HG02870 (cell line): ENCODE results near the gene PES1.
"Not testable (repeated sequence)": the region's sequence is repeated elsewhere in the genome, so short reads cannot be mapped to it uniquely, and the experiment has no call there.

Source experiments
- ATAC-seq: cut with Tn5 transposase; IDR thresholded peaks from one replicate; pipeline ENCODE4 v1.9.1; 2021; ENCODE audit warnings: mild to moderate bottlenecking, moderate library complexity; ENCODE audit not compliant: unreplicated experiment

PES1 gene

DNA sequence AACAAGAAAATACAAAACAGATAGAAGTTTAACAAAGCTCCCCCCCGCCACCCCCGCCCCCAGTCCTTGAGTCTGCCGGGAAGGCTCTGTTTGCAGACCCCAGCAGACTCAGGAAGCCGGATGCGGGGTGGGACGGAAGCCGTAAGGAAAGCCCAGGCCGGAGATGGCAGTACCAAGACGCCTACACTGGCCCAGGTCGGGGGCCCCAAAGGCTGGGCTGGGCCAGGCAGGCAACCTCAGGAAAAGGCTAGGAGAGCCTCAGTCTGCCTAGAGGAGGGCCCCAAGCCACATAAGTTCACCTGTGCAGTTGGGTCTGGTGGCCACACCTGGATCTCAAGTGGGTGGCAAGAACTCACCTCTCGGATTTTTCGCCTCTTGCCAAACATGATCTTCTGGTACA is 13.2 kb downstream of the PES1 start:
- no peak for ATAC-seq

DNA sequence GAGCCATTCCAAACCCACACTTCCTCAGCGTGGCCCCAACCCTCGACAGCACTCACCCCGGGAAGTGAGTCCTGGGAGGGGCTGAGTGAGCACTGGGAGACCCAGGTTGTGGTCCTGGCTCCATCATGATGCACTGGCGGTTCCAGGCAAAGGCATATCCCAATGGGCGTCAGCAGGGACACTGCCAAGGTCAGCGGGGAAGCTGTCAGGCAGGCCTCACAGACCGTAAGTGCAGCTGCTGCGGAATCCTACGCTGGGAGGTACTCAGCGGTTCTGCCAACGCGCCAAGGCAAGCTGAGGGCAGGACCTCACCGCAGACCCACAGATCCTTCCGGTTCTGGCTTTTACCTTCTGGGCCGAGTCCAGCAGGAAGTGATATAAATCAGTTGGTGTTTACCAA is 15.9 kb downstream of the PES1 start:
- ATAC-seq, result no peak

DNA sequence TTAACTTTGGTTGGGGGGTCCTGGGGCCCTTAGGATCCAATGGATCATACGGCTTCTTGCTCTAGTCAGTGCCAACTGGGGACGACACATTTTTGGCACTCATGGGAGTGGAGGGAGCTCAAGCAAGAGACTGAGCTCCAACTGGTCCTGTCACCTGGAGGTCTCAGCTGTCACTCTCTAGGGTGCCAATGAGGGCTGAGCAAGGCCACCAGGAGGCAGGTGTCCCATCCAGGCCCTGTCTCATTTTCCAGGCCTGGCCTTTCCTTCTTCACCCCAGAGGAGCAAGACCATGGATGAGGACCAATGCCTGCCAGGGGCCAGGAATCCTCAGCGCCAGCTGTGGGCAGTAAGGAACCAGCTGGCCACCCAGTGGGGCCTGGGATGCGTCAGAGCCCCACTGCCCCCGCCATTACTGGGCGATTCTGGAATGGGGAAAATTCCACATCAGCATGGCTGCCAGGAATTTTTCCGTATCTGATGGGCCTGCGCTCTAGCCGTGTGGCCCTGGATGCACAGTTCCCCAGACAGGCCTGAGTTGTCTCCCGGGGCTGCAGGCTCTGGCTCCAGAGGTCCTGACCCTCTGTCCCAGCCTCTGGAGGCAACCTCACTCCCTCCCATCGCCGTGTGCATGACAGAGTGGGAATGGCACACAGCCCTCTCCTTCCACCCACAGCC is 16.6 kb downstream of the PES1 start:
- no peak for ATAC-seq

DNA sequence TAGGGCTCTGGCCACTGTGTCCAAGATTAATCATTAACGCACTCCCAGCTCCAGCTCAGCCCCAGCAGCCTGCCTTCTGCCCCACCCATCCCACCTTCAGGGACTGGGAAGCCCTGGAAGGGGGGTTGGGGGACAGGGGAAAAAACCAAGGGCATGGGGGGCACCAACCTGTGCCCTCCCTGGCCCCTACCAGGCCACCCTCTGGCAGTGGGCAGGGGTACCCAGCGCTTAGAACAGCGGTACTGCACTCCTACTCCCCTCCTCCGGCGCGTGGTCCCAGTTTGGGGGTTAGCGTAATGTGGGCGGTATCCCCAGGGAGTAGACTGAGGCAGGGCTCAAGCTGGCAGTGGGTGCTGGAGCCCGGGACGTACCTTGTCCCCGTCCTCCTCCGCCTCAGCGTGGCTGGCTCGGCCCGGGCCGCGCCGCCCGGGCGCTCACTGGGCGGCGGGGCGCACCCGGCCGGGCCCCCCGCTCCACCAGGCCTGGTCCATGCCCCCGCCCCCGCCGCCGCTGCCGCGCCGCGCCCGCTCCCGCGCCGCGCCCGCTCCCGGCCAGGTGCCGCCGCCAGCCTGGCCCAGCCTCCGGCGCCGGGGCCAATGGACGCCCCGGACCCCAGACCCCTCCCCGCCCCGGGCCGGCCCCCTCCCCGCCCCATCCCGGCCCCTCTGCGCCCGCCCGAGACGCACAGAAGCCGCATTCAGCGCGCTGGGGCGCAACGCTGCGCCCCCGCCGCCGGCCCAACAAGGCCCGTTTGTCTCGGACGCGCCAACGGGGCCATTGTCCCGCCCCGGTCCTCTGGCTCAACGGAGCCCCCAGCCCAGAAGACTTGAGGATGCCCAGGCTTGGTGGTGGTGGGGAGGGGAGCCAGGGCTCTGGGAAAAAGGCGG is 17.4 kb downstream of the PES1 start, which contains the start of gene GAL3ST1:
GAL3ST1 (minus strand) TSS at position 571 of the 887 bp plus-strand sequence. CDS start 17,273 bp downstream, outside the sequence.
- no peak for ATAC-seq

DNA sequence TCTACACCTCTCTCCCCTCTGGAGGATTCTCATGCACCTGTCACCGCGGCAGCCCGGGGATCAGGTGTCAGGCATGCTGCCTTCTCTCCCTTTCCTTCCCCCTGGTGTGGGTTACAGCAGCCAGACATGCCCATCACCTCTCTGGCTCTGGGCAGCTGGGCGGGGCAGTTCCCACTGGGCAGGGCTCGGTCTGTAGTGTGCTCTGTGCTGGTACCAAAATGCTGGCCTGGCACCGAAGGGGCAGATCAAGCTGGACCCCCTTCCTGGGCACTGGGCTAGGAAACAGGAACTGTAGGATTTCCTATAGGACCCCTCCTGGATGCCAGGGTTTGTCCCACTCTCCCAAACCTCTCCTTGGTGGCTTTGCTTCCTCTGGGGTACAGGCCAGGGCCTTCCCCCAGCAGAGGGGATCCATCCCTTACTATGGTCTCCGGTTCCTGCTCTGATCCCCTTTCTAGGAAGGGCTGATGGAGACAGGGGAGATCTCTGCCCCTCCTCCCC is 18.1 kb downstream of the PES1 start:
- ATAC-seq, result no peak

DNA sequence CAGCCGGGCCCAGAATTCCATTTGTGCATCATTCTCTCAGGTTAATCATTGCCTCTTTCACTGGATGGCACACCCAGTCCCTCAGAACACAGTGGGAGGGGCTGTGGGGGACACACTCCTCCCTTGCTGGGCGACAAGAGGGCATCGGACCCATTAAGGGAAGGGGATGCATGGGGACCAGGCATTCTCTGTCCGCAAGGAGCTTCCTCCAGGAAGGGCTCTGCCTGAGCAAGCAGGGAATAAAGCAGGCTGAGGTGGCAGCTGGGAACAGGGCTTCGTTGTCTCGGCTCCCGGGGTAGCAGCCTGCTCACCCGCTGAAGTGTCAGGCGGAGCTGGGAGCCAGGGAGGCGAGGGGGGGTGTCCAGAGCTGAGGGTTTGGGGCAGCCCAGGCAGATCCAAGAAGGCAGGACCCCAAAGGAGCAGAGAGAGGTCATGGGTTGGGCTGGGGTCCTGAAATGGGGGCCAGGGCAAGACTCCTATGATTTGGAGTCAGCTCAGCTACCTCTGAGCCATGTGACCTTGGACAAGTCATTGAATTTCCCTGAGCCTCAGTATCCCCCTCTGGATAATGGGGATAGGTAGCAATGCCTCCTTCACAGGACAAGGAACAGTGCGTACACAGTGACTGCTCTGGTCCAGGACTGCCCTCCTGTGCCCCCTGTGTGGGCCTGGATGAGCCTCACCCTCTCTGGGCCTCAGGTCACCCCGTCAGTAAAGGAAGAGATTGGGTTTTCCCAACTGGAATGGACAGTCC is 18.7 kb downstream of the PES1 start:
- no peak for ATAC-seq

DNA sequence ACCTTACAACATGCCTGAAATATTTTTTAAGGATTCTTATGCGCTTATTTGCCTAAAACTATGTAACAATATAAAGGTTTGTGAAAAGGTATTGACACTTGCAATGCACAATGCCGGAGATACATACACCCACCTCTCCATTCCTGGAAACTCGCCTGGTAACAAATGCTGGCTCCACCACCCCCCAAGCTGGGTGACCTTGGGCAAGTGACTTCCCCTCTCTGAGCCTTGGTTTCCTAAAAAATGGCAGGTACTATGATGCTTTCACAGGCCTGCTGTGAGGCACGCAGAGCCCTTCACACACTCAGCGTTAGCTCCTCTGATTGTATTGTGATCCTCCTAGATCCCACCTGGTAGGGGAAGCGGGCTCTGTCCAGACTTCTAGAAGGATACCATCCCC is 19.5 kb downstream of the PES1 start:
- ATAC-seq, result no peak

DNA sequence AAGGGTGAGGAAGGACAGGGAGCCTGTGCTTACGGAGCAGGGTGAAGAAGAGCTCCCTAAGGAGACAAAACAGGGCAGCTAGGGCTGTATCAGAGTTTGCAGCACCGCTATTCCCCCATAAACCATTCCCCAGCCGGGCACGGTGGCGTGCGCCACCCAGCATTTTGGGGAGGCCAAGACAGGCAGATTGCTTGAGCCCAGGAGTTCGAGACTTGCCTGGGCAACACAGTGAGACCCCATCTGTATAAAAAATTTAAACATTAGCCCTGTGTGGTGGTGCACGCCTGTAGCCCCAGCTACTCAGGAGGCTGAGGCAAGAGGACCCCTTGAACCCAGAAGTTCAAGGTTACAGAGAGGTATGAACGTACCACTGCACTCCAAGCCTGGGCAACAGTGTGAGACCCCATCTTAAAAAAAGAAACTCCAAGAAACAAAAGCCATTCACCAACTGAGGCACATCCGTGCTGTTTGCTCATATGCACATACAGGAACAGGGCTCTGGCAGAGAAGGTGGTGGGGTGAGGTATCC is 22.0 kb downstream of the PES1 start:
- ATAC-seq, result no peak

DNA sequence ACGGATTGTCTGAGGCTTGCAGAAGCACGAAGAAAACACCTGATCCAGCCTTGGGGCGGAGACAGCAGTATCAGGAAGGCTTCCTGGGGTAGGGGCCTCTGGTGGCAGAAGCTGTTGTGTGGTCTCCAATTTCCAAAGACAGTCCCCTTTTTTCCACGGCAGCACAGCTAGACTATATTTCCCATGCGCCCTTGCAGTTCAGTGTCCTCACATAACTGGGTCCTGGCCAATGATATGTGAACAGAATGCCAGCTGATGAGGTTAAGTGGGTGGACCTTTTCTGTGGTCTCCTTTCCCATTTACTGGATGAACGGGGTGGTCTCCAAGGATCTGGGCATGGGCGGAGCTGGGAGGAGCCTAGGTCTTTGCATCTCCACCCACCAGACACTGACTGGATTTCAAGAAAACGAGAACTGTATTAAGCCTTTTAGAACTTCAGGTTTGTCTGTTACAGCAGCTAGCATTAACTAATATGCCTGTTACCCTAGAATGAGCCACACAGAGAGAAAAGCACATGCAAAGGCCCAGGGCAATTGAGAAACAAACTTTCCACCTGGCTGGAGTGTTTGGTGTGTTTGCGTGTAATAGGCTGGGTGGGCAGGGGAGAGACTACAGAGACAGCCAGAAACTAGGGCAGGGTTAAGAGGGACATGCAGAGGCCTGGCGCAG is 23.4 kb downstream of the PES1 start:
- no peak for ATAC-seq

DNA sequence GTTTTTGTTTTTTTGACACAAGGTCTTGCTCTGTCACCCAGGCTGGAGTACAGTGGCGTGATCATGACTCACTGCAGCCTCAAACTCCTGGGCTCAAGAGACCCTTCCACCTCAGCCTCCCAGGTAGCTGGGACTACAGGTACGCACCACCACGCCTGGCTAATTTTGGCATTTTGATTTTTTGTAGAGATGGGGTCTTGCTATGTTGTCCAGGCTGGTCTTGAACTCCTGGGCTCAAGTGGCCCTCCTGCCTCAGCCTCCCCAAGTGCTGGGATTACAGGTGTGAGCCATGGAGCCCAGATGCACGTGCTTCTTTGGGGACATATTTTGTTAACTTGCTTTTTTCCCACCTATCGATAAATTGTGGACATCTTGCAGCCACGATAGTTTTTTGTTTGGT is 24.4 kb downstream of the PES1 start:
- not testable (repeated sequence) for ATAC-seq

DNA sequence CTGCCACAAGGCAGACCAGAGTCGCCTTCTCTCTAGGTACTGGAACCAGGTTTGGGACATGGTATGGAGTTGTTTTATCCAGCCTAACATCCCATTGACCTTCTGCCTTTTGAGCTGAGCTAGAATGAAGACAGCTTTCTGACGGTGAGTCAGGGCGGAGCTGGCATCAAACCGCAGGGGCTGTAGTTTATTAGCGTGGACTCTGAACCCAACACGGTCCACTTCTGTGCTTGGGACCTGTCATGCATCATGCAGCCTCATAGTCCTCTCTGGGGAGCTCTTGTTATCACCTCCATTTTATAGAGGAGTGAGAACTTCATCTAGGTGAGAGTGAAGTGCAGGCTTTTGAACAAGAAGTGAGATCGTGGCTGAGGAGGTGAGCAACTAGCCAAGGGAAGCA is 25.6 kb downstream of the PES1 start:
- no peak for ATAC-seq

DNA sequence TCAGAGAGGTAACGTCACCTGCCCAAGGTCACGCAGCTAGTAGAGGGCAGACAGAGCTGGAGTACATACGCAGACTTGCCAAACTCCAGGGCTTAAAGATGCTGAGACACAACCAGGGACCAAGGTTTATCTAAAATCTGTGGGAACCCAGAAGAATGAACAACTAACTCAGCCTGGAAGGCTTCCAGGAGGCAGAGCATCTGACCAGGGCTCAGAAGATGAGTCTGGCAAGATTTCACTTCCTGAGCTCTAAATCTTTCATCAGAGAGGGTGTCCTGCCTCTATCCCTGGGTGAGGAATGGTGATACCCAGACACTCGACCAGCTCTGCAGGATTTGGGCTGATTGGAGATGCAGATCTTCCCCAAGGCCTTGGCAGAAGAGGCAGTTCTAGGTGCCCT is 26.4 kb downstream of the PES1 start:
- ATAC-seq, result no peak

DNA sequence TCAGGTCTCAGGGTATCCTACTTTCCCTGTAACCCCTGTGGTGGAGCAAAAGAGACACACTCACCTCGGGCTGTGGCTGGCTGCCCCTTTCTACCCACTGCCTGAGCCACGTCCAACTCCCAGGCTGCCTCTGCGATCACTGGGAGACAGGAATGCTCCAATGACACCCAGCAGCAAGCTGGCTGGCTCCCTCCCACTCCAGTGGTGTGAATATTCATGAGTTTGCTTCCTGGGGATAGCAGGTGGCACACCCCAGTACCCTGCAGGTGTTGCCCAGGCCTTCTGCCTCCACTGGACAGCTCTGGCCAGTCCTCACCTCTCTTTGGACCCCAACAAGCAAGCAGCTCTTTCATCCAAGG is 27.0 kb downstream of the PES1 start:
- ATAC-seq, result no peak

DNA sequence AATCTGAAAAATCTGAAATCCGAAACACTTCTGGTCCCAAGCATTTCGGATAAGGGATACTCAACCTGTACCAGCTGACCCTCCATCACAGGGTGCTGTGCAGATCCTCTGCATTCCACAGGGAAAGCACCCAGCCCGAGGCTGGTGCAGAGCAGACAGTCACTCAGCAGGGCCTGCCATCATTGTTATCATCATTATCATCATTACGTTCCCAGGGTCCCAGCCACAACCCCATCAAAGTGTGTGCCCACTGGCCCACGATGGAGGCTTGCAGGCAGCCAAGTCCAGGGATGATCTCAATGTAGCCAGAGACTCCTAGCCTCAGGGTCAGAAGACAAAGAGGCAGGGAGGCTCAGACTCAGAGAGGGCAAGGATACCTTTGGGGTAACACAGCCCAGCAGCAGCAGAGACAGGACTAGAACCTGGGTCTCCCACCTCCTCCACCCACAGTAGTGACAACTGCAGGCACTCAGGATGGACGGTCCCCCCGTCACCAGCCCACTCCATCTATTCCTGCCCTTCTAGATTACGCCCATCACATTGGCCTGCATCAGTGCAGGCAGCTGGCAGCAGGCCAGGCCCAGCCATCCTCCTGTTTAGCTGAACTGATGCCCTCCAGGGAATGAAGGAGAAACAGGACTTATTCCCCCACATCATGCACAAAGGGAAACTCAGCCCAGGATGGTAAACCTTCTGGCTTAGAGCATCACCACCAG is 27.5 kb downstream of the PES1 start:
- no peak for ATAC-seq

DNA sequence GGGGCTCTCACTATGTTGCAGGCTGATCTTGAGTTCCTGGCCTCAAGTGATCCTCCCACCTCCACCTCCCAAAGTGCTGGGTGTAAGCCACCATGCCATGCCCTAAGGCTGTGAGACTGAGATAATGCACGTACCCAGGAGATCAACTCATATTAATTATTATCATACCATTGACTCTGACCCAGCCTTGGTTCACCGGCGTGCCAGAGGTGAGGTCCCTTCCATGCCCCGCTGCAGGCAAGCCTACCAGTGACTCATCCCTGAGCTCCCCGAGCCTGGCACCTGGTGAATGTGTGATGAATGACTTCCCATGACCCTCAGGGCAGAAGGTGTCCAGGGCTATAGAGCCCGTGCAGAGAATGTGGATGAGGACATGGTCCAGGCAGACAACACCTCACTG is 29.3 kb downstream of the PES1 start:
- ATAC-seq, result no peak

DNA sequence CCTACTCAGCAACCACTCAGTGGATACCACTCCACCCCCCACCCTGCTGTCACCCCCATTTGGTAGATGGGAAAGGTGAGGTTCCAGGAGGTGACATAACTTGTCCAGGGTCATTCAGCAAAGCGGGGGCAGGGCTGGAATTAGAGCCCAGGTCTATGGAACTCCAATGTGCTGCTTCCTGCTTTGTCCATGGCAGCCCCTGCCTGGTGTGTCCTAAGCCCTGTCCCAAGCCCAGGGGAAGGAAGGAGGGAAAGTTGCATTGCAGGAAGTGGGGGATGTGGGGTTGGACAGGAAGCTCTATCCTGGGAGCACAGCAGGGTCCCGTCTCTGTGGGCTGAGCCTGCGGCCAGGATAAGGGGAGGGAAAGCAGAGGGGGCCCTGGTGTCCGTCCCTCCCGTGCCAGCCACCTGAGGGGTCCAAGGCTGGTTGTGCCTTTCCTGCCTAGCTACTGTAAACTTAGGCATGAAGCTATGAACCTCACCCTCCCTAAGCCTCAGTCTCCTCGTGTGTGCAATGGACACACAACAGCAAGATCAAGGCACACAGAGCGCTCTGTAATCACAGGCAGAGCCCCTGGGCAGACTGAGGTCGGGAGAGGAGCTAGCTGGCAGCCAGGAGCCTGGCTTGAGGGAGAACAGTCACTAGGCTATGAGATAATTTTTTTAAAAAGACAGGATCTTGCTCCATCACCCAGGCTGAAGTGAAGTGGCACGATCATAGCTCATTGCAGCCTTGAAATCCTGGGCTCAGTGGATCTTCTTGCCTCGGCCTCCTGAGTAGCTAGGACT is 30.1 kb downstream of the PES1 start:
- no peak for ATAC-seq

DNA sequence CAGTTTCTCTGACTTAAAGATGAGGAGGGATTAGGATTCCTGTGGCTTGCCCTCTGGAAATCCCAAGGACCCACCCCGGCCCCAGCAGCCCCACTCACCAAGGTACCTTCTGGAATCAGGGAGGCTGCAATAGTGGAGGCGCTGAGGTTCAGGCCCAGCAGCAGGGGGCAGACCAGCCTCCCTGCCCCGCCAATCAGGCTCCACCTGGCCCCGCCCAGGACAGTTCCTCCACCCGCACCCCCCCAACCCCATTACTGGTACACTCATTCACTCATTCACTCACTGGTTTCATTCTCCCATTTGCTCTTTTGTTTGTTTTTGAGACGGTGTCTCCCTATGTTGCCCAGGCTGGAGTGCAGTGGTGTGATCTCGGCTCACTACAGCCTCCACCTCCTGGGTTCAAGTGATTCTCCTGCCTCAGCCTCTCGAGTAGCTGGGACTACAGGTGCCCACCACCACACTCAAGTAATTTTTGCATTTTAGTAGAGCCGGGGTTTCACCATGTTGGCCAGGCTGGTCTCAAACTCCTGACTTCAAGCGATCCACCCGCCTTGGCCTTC is 31.0 kb downstream of the PES1 start:
- not testable (repeated sequence) for ATAC-seq

DNA sequence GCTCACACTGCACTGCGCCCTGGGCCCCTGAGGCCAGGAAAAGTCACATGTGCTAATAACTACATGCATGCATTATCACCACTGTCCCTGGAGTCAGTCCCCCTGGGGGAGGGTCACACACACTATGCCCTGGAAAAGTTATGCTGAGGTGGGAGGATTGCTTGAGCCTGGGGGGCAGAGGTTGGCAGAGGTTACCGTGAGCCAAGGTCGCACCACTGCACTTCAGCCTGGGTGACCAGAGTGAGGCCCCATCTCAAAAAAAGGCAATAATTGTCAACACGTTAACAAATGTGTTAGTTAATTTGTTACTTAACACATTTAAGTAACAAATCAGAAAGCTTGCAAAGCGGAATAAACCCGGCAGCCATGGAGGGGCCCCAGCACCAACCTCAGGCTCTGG is 31.8 kb downstream of the PES1 start:
- no peak for ATAC-seq

DNA sequence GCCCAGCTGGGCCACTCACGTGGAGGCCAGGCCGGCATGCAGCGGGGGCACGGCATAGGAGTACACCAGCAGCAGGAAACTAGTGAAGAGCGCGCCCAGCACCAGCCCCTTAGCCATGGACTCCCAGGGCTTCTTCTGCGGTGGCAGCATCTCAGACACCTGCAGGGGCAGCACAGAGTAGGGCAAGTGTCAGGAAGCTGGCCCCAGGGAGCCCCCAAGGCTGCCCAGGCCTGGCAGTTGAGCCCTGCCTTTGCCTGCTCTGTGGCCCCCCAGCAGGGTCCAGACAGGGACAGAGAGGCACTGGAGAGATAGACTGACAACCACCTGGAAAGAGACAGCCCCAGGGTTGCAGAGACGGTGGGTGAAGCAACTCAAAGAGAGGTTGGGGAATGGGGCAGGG is 34.5 kb downstream of the PES1 start:
- ATAC-seq, result no peak
